RPMI7951 (cell line): ENCODE measurements around the gene KIF26A. TPM values are rescaled to one million over a fixed set of nuclear protein-coding genes. Genes with fewer than 3 reads are reported as not detected.

Experiments used
- DNase-seq: peaks from one replicate; pipeline ENCODE4 v3.0.0-alpha.2; 2012; ENCODE audit warnings: low read depth
- total RNA-seq: library from RNA; depleted of rRNA; stranded (reverse); fragments of >200 nt; shearing (Covaris generic); gene quantifications from 2 replicates; pipeline ENCODE4 v1.2.3, GENCODE V29; 2014; rRNA removed

KIF26A gene
- not detected in 2 replicates for total RNA-seq

- no peak for DNase-seq
These were observed at the start of gene KIF26A for GRCh38 chr14:104138098-104138717. KIF26A (plus strand) TSS chr14:104138587; CDS start chr14:104138723, 136 bp downstream.

- no peak for DNase-seq
These were observed 48.2 kb upstream of the KIF26A start for GRCh38 chr14:104090071-104090748.

DNA sequence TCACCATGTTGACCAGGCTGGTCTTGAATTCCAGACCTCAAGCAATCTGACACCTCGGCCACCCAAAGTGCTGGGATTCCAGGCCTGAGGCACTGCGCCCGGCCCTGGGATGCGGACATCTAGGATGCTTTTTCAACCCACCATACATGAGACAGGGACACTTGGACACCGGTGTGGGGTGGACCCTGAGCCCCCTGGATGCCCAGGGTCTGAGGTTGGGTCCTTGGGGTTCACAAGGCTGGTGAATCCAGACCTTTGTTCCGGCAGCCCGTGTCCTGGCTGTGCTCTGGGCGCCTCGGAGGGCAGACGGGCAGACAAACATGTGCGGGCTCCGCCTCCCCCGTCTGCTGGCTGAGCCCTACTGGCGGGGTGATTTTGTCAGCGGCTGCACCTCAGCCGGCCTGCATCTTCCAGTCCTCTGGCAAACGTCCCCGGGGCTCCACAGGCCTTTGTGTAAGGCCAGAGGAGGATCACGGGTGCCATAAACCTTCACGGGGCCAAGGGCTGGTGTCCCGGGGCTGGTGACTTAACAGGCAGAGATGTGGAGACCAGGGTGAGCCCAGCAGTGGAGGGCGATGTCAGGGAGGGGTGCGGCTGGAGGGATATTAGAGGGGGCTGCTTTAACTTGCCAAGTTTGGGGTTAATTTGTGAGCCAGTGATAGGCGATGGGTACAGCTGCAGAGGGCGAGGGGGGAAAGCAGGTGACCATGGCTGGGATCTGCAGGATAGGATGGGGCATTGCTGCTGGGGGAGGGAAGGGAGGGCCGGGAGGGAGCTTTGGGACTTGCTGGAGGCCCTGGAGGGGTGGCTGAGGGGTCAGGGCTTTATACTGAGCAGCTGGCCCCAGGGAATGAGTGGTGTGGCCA lies 47.1 kb upstream of the KIF26A start:
- no peak for DNase-seq

DNA sequence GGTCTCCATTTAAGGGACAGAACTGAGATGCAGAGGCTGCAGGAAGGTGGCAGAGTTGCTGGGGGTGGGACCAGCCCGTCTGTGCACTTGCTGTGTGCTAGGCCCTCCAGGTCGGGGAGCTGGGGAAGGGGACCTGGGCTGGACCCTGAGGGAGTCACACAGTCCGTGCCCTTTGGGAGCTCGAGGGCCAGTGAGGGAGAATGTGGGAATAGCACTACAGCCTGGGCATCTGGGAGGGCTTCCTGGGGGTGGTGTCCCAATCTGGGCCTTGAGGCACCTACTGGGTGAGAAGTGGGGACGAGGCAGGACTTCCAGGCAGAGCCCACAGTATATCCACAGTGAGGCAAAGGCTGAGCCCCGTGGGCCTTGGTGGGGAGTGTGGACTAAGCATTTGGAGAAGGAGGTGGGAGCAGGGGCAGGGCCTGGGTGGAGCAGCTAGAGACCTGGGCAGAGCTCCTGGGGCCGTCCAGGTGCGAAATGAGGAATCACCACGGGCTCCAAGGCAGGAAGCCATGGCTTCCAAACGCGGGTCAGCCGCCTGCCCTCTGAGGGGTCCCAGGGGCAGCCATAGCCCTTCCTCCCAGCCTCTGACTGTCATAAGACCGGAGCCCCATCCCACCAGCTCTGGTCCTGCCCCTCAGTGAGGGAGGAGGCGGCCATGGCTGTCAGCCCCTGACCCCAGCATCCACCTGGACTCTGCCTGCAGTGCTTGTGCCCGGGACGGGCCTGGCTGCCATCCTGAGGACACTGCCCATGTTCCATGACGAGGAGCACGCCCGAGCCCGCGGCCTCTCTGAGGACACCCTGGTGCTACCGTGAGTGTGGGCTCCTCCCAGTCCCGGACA lies 46.2 kb upstream of the KIF26A start:
- DNase-seq, result no peak

- DNase-seq, result no peak
These were observed 45.4 kb upstream of the KIF26A start for GRCh38 chr14:104092931-104093365.

- peak; percentile 4 for DNase-seq
These were observed 44.9 kb upstream of the KIF26A start for GRCh38 chr14:104093366-104094055.

DNA sequence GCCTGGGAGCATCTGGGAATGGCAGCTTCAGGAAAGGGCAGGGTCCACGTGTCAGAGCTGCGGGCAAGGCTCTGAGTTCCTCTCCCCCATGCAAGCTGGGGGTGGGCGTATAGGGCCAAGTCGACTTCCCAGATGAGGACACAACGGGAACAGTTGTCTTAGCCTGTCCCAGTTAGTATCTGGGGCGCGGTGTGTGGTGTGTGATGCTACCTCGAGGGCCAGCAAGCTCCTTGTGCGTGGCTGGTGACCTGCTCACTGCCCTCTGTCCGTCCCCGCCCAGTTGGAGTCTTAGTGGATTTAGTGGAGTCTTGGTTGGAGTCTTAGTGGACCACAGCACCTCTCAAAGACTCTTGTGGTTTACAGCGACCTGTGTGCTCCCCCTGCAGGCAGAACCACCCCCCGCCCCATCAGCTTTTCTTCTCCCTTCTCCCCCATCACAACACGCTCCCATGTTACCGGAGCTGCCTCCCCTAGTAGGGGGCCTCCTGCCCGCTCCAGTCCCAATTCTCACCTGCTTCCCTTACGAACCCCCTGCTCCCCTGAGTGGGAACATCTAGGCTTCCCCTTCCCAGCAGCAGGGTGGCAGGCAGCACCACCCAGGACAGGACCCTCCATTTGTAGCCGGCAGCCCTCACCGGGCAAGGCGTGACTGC lies 44.2 kb upstream of the KIF26A start:
- DNase-seq, result no peak

DNA sequence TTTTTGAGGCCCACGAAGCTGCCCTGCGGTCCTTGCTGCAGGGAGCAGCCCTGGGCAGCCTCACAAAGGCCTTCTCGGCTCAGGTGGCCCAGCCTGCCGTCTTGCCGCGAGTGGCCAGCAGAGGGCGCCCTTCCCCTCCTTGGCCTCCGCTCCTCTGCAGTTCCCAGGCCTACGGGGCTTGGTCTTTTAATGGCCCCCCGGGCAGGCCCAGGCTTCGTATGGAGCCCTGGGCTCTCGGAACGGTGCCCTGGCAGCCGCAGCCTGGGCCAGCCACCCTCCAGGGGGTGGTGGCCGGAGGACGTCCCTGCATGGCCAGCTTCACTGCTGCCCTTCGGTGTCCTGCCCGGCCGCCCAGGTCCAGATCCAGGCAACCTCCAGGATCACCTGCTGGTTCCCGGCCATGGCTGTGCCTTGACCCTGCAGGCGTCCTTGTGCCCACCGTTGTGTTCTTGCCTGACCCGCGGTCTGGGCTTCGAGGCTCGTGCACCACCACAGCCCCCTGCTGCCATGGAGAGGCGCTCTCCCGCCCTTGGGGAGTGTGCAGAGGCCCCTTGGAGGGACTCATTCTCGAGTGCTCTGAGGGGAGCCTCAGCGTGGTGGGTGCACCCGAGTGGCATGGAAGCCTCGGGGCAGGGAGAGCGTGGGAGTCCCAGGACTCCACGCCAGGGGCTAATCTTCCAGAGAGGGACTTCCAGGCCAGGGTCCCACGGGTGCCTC lies 43.5 kb upstream of the KIF26A start:
- DNase-seq, result no peak

- no peak for DNase-seq
These were observed 42.7 kb upstream of the KIF26A start for GRCh38 chr14:104095426-104096310.

DNA sequence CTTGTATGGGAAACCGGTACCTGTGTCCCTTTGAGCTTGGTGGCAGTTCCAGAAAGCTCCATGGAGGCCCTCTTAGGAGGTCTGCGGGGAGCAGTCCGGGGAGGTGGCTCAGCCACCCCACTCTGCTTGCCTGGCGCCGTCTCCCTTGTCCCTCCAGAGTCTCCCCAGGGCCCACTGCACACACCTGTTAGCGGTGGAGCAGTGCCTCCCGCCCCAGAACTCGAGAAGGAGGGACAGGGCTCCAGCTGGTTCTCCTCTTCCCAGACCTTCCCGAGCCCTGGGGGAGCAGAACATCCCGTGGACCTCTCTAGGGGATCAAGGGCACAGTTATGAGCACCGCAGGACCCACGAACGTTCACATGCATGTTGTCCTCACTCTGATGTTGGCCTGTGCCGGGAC lies 42.1 kb upstream of the KIF26A start:
- DNase-seq, result no peak

DNA sequence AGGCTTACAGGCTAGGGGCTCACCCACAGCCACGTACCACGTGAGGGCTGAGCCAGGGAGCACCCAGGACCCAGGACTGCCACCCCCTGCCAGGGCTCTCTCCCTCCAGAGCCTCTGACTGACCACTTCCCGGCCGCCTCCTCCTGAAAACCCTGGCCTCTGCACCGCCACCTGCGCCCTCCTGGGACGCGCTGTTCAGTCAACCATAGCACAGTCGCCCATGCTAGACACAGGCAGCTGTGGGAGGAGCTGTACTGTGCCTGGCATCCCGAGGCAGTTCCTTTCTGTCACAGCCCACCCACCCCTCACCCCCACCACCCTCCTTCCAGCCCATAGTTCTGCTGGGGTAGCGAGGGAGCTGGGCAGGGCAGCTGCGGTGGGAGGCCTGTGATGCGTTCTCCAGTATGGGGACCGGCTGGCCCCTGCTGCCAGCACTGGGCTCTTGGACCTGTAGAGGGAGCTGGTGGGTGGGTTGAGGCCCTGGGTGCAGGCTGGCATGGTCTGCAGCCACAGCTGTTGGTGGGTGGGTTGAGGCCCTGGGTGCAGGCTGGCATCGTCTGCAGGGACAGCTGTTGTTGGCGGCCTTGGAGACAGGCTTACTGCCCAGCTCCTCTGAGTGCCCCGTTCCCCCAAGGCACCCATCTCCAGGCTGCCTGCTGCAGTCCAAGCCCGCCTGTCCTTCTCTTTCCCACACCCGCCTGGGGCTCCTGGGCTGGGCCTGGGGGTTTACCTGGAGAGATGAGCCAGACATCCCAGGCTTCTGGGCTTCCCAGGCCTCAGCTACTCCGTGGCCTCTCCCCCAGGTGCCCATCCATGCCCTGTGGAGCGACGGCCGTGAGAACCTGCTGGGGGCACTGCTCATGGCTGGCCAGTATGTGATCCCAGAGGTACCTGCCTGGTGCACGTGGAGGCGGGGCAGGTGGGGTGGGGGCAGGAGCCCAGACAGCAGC lies 41.4 kb upstream of the KIF26A start:
- DNase-seq, result no peak

- DNase-seq, result no peak
These were observed 39.9 kb upstream of the KIF26A start for GRCh38 chr14:104098272-104099095.

GRCh38 chr14:104099096-104100041 lies 39.0 kb upstream of the KIF26A start:
- no peak for DNase-seq

- no peak for DNase-seq
These were observed 38.0 kb upstream of the KIF26A start for GRCh38 chr14:104100171-104101085.
